Activated naive CD4-positive, alpha-beta T cell treated with anti-CD3 and anti-CD28 coated beads, Interleukin-2, amount 50 U/mL, for 72 hours (primary cell): ENCODE measurements around the gene SMIM41. TPM values are rescaled to one million over a fixed set of nuclear protein-coding genes. Genes with fewer than 3 reads are reported as not detected.

Experiments used
- ATAC-seq, 2 donors: fragments of 150-1000 bp; cut with Tn5 transposase; 2 replicates each; pipeline ENCODE4 v1.10.0; 2021; ENCODE audit warnings: mild to moderate bottlenecking in 2 of 2, moderate library complexity in 2 of 2
- DNase-seq, 2 donors: peaks; one replicate each; pipeline ENCODE4 v3.0.0; 2021 to 2022; ENCODE audit warnings: low spot score in 2 of 2
- H3K27ac Mint-ChIP-seq, 2 donors: one replicate each; pipeline ENCODE4 v1.8.0; 2022; ENCODE audit warnings: mild to moderate bottlenecking in 2 of 2, mixed read lengths in 2 of 2
- H3K36me3 Mint-ChIP-seq, 2 donors: one replicate each; pipeline ENCODE4 v1.8.0; 2022; ENCODE audit warnings: mixed read lengths in 2 of 2
- H3K9me3 Mint-ChIP-seq, 2 donors: one replicate each; pipeline ENCODE4 v1.8.0; 2022; ENCODE audit warnings: mixed read lengths in 2 of 2
- total RNA-seq, 2 donors: library from RNA; stranded (reverse); gene quantifications; one replicate each; pipeline ENCODE4 v1.2.3, GENCODE V29; 2022

SMIM41 gene
- total RNA-seq, 2 donors from 2014 or later: not detected

DNA sequence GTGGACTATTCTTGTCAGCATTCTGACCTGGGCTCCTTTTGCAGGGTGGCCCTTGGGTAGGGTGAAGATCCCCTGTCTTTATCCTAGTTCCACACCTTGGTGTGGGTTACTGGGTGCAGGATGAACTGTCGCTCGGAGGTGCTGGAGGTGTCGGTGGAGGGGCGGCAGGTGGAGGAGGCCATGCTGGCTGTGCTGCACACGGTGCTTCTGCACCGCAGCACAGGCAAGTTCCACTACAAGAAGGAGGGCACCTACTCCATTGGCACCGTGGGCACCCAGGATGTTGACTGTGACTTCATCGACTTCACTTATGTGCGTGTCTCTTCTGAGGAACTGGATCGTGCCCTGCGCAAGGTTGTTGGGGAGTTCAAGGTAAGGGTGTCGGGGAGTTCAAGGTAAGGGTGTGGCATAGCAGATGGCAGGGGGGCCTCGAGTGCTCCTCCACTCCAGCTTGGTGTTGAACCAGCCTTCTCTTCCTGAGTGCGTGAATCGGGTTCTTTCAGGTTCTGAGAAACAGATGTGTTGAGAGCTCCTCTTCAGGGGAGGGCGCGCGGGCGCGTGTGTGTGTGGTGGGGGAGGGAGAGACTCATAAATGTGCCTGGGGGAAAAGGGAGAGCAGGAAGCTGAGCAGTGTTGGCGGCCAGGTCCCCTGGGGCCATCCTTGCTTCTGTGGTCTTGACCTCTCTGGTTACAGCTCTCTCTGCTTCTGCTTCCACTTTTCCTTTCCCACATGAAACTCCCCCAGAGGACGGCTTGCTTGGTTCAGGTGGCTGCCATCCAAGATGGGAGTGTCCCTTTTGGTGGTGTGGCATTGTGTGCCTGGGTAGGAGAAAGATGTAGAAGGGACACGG is 5.7 kb upstream of the SMIM41 start:
- H3K27ac Mint-ChIP-seq: peak overlapping the region in 1 of 2 donors; percentile 75
- no peak for DNase-seq
- no peak for ATAC-seq
- peaks cover 27 to 32% of the 10 kb centered on the region in 2 donors for H3K36me3 Mint-ChIP-seq
- H3K9me3 Mint-ChIP-seq: no peaks in the 10 kb centered on the region

- DNase-seq: no peak
- ATAC-seq: no peak
- Mint-ChIP-seq H3K9me3 (no peaks in the 10 kb centered on the region), H3K27ac (peak overlapping the region in 1 of 2 donors; percentile 22), H3K36me3 (peaks cover 23 to 24% of the 10 kb centered on the region in 2 donors)
Observed at GRCh38 chr12:52074971-52075724, 4.4 kb upstream of the SMIM41 start.

DNA sequence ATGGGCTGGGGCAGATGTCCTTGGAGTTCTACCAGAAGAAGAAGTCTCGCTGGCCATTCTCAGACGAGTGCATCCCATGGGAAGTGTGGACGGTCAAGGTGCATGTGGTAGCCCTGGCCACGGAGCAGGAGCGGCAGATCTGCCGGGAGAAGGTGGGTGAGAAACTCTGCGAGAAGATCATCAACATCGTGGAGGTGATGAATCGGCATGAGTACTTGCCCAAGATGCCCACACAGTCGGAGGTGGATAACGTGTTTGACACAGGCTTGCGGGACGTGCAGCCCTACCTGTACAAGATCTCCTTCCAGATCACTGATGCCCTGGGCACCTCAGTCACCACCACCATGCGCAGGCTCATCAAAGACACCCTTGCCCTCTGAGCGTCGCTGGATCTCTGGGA is 2.7 kb upstream of the SMIM41 start:
- no peak for ATAC-seq
- H3K9me3 Mint-ChIP-seq: no peaks in the 10 kb centered on the region
- H3K36me3 Mint-ChIP-seq: peaks cover 12 to 20% of the 10 kb centered on the region in 2 donors
- peak overlapping the region in 1 of 2 donors; percentile 75 for H3K27ac Mint-ChIP-seq
- no peak for DNase-seq

DNA sequence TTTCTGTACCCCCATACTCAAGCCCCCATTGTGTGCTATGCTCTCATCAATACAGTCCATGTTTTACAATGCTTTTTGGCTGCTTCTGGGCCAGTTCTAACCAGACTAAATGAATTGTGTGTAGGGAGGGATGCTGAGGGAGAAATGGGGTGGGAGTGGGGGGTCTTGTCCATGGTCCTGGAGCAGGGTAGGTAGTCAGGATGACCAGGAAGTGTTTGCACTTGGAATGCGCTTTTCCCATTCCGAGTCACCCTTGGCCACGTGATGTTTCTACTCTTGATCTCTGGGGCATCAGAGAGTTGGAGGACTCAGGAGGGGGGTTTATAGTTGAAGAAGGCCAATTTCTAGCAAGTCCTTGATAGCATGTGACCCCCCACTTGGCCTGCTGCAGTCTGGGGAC is 1.2 kb upstream of the SMIM41 start:
- DNase-seq (no peak), ATAC-seq (no peak)
- H3K27ac Mint-ChIP-seq: no peak overlapping the region
- peaks cover 5 to 10% of the 10 kb centered on the region in 2 donors for H3K36me3 Mint-ChIP-seq
- no peaks in the 10 kb centered on the region for H3K9me3 Mint-ChIP-seq

- H3K36me3 Mint-ChIP-seq: no peaks in the 10 kb centered on the region
- ATAC-seq: no peak
- no peak for DNase-seq
- no peaks in the 10 kb centered on the region for H3K9me3 Mint-ChIP-seq
- H3K27ac Mint-ChIP-seq: no peak overlapping the region
Observed at GRCh38 chr12:52080403-52081251, 1.1 kb downstream of the SMIM41 start.

GRCh38 chr12:52081263-52081733 is 1.8 kb downstream of the SMIM41 start:
- H3K9me3 Mint-ChIP-seq: no peaks in the 10 kb centered on the region
- no peaks in the 10 kb centered on the region for H3K36me3 Mint-ChIP-seq
- peak overlapping the region; percentile 34 to 63 for H3K27ac Mint-ChIP-seq
- ATAC-seq: peak in 1 of 2 donors; percentile 27
- no peak for DNase-seq

GRCh38 chr12:52082026-52082668 is 2.6 kb downstream of the SMIM41 start:
- DNase-seq (no peak), ATAC-seq (no peak)
- Mint-ChIP-seq H3K27ac (peak overlapping the region; percentile 34 to 45), H3K36me3 (no peaks in the 10 kb centered on the region), H3K9me3 (no peaks in the 10 kb centered on the region)

GRCh38 chr12:52082669-52082987 is 3.1 kb downstream of the SMIM41 start:
- Mint-ChIP-seq H3K27ac (no peak overlapping the region), H3K36me3 (no peaks in the 10 kb centered on the region), H3K9me3 (no peaks in the 10 kb centered on the region)
- ATAC-seq (no peak), DNase-seq (no peak)

GRCh38 chr12:52082988-52083637 is 3.6 kb downstream of the SMIM41 start:
- DNase-seq (peak in 1 of 2 donors; percentile 82), ATAC-seq (peak; percentile 74 to 82)
- Mint-ChIP-seq H3K27ac (no peak overlapping the region), H3K9me3 (no peaks in the 10 kb centered on the region), H3K36me3 (no peaks in the 10 kb centered on the region)

DNA sequence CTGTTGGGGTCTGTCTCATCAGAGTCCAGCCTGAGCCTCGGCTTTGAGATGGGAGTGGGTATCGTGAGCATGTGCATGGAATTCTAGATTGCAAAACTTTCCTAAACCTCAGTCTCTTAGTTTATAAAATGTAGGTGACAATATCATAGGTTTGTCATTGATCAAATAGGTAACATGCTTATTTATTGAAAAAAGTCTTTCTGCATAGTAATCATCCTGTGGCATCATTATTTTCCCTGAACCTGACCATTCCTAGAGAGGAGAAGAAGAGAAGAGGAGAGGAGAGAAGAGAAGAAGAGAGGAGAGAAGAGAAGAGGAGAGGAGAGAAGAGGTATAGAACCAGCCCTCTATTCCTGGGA is 4.1 kb downstream of the SMIM41 start:
- H3K36me3 Mint-ChIP-seq: no peaks in the 10 kb centered on the region
- no peaks in the 10 kb centered on the region for H3K9me3 Mint-ChIP-seq
- ATAC-seq (no peak), DNase-seq (no peak)
- no peak overlapping the region for H3K27ac Mint-ChIP-seq

- Mint-ChIP-seq H3K27ac (no peak overlapping the region), H3K9me3 (no peaks in the 10 kb centered on the region), H3K36me3 (no peaks in the 10 kb centered on the region)
- DNase-seq (no peak), ATAC-seq (no peak)
Observed at GRCh38 chr12:52084491-52085231, 5.2 kb downstream of the SMIM41 start.

- H3K36me3 Mint-ChIP-seq: no peaks in the 10 kb centered on the region
- H3K27ac Mint-ChIP-seq: no peak overlapping the region
- no peaks in the 10 kb centered on the region for H3K9me3 Mint-ChIP-seq
- DNase-seq (no peak), ATAC-seq (no peak)
Observed at GRCh38 chr12:52085682-52086180, 6.2 kb downstream of the SMIM41 start.

DNA sequence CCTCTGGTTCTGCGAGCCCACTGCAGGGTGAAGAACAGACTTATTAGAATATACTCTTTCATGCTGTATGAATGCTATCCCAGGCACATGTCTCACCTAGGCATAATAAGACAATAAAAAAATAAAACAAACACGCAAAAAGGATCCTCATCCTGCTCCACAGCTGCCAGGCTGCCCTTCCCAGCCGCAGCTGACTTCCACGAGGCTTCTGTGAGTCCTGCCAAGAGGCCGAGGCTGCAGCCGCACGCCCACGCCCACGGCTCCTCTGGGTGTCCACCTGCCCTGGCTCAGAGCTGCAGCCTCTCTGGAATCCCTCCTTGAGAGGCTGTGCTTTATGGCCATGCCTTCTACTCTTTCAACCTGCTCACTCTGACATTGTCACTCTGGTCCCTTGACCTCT is 6.9 kb downstream of the SMIM41 start:
- H3K27ac Mint-ChIP-seq: peak overlapping the region in 1 of 2 donors; percentile 46
- H3K9me3 Mint-ChIP-seq: no peaks in the 10 kb centered on the region
- ATAC-seq: no peak
- DNase-seq: no peak
- H3K36me3 Mint-ChIP-seq: no peaks in the 10 kb centered on the region

- Mint-ChIP-seq H3K36me3 (no peaks in the 10 kb centered on the region), H3K9me3 (no peaks in the 10 kb centered on the region), H3K27ac (no peak overlapping the region)
- DNase-seq (no peak), ATAC-seq (no peak)
Observed at GRCh38 chr12:52086944-52087835, 7.7 kb downstream of the SMIM41 start.
